ENCODE measurements around the gene CDC42.

- TF ChIP-seq CTCF (IDR thresholded peaks at IDR 0.05) (no peak), EP300 (IDR thresholded peaks at IDR 0.05) (no peak)
These were observed 41.0 kb downstream of the CDC42 start for GRCh38 chr1:22093513-22093912.
